WI38 (cell line): Measurements from ENCODE around the gene MFRP.
A peak's percentile ranks its signal among the peaks of the same experiment; 100 is the strongest.

Experiments used
- H3K4me3 ChIP-seq: 2 replicates; pipeline ENCODE4 v1.5.1; 2011; ENCODE audit warnings: low read depth, mild to moderate bottlenecking, control low read depth, low read length
- CTCF ChIP-seq: IDR thresholded peaks from 2 replicates; pipeline ENCODE4 v1.5.1; 2012; ENCODE audit warnings: low read depth, mild to moderate bottlenecking, control low read depth, low read length

Gene MFRP

GRCh38 chr11:119376197-119376847 lies 29.8 kb upstream of the MFRP start:
- no peak for TF ChIP-seq CTCF
- no peak overlapping the region for H3K4me3 ChIP-seq

- H3K4me3 ChIP-seq, result no peak overlapping the region
- TF ChIP-seq CTCF, result no peak
Observed at GRCh38 chr11:119375337-119376196, 29.1 kb upstream of the MFRP start.

DNA sequence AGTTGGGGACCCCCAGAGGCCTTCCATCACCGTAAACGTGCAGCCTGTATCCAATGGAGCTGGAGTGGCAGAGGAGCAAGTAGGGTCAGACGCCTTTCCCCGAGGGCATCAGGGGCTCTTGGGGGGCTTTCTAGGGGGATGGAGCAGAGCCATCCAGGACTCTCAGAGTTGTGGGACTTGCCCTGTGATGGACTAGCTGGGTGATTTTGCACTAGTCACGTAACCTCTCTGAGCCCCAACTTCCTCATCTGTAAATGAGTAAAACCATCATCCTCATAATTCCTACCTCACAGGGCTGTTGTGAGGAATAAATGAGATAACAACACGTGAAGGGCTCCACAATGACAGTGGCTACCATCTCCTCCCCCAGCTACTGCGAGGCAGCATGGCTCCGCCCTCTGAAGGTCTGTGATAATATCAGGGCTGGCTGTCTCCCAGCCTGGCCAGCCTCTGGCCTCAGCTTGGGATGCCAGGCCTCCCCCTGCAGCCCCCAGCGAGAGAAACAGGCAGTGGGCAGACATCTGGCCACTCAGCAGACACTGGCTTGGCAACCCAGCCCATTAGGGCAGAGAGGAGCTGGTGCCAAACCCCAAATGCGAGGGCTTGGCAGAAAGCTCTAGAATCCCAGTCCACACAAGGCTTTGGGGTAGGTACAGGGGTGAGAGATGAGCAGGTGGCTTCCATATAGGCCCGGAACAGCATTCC lies 28.3 kb upstream of the MFRP start:
- H3K4me3 ChIP-seq, result no peak overlapping the region
- no peak for TF ChIP-seq CTCF

DNA sequence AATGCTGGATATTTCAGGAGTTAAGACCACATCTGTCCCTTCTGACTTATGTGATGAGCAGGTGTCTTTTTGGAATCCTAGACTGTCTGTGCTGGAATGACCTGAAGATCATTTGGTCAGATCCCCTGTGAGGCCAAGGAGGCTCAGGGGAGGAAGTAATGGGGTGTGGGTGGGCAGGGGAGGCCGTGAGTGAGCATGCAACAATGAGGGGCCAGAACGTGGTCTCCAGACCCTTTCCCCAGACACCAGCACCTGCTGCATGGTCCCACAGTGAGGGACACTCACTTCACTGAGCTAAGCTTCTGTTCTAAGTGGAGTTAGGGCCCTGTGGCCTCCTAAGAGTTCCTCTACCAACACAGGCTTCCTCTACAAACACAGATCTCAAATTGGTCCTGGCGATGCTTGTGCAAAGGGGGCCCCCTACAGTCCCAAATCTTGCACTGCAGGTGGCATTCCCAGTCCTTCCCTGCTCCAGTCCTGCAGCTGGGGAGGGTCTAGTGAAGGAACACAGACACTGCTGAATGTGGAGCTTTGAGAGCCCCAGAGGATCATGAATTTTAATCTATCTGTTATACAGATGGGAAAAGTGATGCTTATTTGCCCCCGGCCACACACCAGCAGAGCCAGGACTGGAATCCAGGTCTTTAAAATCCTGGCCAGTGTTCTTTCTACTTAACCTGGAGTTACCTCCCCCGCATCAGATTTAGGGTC lies 27.6 kb upstream of the MFRP start:
- peak; percentile 96 for TF ChIP-seq CTCF
- H3K4me3 ChIP-seq, result no peak overlapping the region

DNA sequence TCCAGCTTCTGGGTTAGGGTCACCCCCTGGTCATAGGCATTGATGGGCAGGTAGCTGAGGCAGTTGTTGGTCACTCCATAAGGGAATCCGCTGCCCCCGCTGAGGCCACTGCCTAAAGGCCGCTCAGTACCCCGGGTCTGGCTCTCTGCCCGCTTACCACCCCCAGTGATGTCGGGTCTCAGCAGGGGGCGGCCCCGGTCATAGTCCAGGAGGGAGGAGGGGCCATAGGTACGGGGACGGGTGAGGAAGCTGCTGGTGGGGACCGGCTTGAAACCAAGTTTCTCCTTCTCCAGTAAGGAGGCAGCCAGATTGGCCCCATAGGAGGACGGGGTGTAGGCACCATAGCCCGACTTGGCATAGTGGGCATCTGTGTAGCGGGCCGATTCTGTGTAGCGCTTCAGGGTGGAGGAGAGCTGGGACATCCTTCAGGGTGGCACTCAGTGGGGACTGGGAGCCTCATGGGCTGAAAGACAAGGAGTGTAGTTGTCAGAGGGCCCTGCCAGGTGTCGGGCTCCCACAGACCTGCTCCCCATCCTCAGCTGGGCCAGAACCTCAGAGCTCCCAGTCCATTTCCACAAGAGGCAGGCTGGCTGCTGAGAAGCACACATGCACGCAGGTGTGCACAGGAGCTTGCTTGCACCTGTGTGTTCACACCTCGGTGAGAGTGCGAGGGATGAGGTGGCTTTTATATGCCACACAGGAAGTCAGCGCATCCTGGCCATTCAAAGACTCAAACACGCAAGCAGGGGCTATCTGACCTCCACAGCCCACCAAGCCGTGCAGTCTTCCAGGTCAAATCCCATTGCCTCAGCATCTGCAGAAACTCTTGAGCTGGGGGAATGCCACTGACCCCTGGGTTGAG lies 26.8 kb upstream of the MFRP start:
- TF ChIP-seq CTCF, result no peak
- no peak overlapping the region for H3K4me3 ChIP-seq

- H3K4me3 ChIP-seq, result no peak overlapping the region
- TF ChIP-seq CTCF, result no peak
Observed at GRCh38 chr11:119372260-119373058, 26.0 kb upstream of the MFRP start.
